C4-2B (cell line): Measurements from ENCODE around the gene CRLF1.

Experiments
- CTCF ChIP-seq: fragments of 450-650 bp; conservative IDR thresholded peaks from 2 replicates; pipeline ENCODE4 v1.5.1; 2017; ENCODE audit warnings: mild to moderate bottlenecking
- ZFX ChIP-seq: fragments of 450-650 bp; IDR thresholded peaks from 2 replicates; pipeline ENCODE4 v1.6.1; 2017

DNA sequence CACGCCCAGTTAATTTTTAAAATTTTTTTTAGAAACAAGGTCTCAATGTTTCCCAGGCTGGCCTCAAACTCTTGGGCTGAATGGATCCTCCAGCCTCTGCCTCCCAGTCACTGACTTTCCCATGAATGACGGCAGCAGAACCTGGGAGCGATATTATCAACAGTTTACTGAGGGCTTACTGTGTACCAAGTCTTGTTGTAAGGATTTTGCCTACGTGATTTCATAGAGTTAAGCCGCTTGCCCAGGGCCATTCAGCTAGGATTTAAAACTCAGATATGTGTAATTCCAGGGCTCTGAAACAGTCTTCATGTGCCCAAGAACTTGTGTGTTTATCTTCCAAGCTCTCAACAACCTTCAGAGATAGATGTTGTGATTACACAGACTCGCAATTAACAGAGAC, 55.0 kb downstream of the CRLF1 start:
- no peak for TF ChIP-seq CTCF
- TF ChIP-seq ZFX: no peak
